ENCODE measurements around the gene KRT79. TPM values are rescaled to one million over a fixed set of nuclear protein-coding genes. Genes with fewer than 3 reads are reported as not detected.

KRT79 gene
- polyA plus RNA-seq, 1 donor from 2014 or later, result not detected

- TF ChIP-seq EP300 (conservative IDR thresholded peaks at IDR 0.05; ENCODE audit: poor library complexity, severe bottlenecking) (no peak), EZH2 (IDR thresholded peaks at IDR 0.05; ENCODE audit: borderline replicate concordance, insufficient read depth, low read length, poor library complexity, severe bottlenecking) (no peak), POLR2AphosphoS5 (IDR thresholded peaks at IDR 0.05) (no peak)
- TF ChIP-seq, protein P1, sequence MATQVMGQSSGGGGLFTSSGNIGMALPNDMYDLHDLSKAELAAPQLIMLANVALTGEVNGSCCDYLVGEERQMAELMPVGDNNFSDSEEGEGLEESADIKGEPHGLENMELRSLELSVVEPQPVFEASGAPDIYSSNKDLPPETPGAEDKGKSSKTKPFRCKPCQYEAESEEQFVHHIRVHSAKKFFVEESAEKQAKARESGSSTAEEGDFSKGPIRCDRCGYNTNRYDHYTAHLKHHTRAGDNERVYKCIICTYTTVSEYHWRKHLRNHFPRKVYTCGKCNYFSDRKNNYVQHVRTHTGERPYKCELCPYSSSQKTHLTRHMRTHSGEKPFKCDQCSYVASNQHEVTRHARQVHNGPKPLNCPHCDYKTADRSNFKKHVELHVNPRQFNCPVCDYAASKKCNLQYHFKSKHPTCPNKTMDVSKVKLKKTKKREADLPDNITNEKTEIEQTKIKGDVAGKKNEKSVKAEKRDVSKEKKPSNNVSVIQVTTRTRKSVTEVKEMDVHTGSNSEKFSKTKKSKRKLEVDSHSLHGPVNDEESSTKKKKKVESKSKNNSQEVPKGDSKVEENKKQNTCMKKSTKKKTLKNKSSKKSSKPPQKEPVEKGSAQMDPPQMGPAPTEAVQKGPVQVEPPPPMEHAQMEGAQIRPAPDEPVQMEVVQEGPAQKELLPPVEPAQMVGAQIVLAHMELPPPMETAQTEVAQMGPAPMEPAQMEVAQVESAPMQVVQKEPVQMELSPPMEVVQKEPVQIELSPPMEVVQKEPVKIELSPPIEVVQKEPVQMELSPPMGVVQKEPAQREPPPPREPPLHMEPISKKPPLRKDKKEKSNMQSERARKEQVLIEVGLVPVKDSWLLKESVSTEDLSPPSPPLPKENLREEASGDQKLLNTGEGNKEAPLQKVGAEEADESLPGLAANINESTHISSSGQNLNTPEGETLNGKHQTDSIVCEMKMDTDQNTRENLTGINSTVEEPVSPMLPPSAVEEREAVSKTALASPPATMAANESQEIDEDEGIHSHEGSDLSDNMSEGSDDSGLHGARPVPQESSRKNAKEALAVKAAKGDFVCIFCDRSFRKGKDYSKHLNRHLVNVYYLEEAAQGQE (IDR thresholded peaks at IDR 0.05; ENCODE audit: borderline replicate concordance), result no peak
- Histone ChIP-seq H3K4me3 (ENCODE audit: low read length) (no peak overlapping the region), H3K79me2 (replicated peaks; ENCODE audit: insufficient read depth, low read length) (no peaks in the 10 kb centered on the region), H3K27me3 (ENCODE audit: insufficient read depth, low read depth, low read length) (no peaks in the 10 kb centered on the region), H3K9me3 (ENCODE audit: low read length) (no peaks in the 10 kb centered on the region), H4K20me1 (ENCODE audit: insufficient read depth) (no peaks in the 10 kb centered on the region), H2AFZ (ENCODE audit: low read depth, low read length) (no peak overlapping the region), H3K4me2 (ENCODE audit: low read length) (no peak overlapping the region), H3K27ac (ENCODE audit: low read length) (no peak overlapping the region), H3F3A (ENCODE audit: insufficient read depth, low read length, poor library complexity, severe bottlenecking) (no peaks in the 10 kb centered on the region), H3K9me2 (ENCODE audit: insufficient read depth, low read length) (no peaks in the 10 kb centered on the region), H3K36me3 (ENCODE audit: insufficient read depth, low read length) (no peaks in the 10 kb centered on the region), H3K9ac (ENCODE audit: low read length) (no peak overlapping the region)
Observed at GRCh38 chr12:52836042-52836466, 1.9 kb upstream of the KRT79 start.

DNA sequence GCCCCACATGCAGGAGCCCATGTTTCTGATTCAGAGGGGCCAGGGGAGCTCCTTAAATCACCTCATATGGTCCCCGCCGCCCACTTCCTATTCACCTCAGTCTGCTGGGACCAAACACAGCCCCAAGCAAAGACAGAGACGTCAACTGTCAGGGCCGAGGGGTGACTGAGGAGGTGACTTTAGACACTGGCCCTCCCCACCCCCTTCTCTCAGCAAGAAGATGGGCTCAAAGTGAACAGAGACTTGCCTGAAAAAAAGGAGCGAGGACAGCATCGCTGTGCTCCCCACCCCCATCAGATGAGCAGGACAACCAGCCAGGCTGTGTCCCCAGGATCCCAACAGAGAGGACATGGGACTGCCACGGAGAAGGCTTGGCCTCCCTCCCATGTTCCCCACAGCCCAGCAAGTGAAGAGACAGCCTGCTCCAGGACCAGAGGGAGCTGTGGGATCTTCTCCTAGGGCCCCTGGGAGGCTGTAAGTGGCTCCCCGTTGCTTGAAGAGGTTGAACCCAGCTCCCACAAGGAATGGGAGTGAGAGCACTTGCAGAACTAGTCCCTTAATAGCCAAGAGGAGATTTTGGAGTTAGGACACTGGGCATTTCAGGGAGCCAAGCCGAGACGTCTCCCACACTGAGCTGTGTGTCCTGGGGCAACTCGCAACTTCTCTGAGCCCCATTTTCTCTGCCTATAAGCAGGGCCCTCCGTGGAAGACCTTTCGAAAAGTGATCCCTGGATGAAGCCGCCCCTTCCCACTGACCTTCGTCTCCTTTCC is 1.3 kb upstream of the KRT79 start:
- no peaks in the 10 kb centered on the region for H3K27me3 ChIP-seq (ENCODE audit: insufficient read depth, low read depth, low read length)
- H3K9me2 ChIP-seq (ENCODE audit: insufficient read depth, low read length), result no peaks in the 10 kb centered on the region
- no peak overlapping the region for H2AFZ ChIP-seq (ENCODE audit: low read depth, low read length)
- H3K4me2 ChIP-seq (ENCODE audit: low read length), result no peak overlapping the region
- H4K20me1 ChIP-seq (ENCODE audit: insufficient read depth), result no peaks in the 10 kb centered on the region
- TF ChIP-seq CTCF (IDR thresholded peaks at IDR 0.05; ENCODE audit: poor library complexity, severe bottlenecking) (no peak), POLR2AphosphoS5 (IDR thresholded peaks at IDR 0.05) (no peak)
- H3K9ac ChIP-seq (ENCODE audit: low read length), result no peak overlapping the region
- H3F3A ChIP-seq (ENCODE audit: insufficient read depth, low read length, poor library complexity, severe bottlenecking), result no peaks in the 10 kb centered on the region
- no peaks in the 10 kb centered on the region for H3K79me2 ChIP-seq (replicated peaks; ENCODE audit: insufficient read depth, low read length)
- H3K27ac ChIP-seq (ENCODE audit: low read length), result no peak overlapping the region
- no peaks in the 10 kb centered on the region for H3K36me3 ChIP-seq (ENCODE audit: insufficient read depth, low read length)
- no peaks in the 10 kb centered on the region for H3K9me3 ChIP-seq (ENCODE audit: low read length)
- no peak overlapping the region for H3K4me3 ChIP-seq (ENCODE audit: low read length)

DNA sequence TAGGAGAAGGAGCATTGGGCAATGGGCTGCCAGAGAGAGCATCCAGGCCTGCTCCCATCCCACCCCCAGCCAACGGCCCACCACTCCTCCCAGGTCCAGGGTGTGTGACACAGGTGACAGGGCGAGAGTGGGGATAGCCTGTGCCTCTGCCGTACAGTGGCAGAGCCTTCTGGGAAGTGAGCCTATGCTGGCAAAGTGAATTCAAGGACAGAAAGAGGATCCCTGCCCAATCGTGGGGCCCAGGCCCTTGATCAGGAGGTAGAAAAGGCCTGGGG is 553 bp upstream of the KRT79 start:
- Histone ChIP-seq H3F3A (ENCODE audit: insufficient read depth, low read length, poor library complexity, severe bottlenecking) (no peaks in the 10 kb centered on the region), H3K4me3 (ENCODE audit: low read length) (no peak overlapping the region)
- TF ChIP-seq RAD21 (conservative IDR thresholded peaks at IDR 0.05), result no peak
- TF ChIP-seq, protein P1 (IDR thresholded peaks at IDR 0.05; ENCODE audit: borderline replicate concordance), result no peak
- TF ChIP-seq CTCF (IDR thresholded peaks at IDR 0.05; ENCODE audit: poor library complexity, severe bottlenecking), result no peak
- no peak for TF ChIP-seq EP300 (conservative IDR thresholded peaks at IDR 0.05; ENCODE audit: poor library complexity, severe bottlenecking)
- TF ChIP-seq SMC3 (conservative IDR thresholded peaks at IDR 0.05; ENCODE audit: poor library complexity), result no peak
- TF ChIP-seq TAF1 (IDR thresholded peaks at IDR 0.05; ENCODE audit: low read depth), result no peak
- no peak for TF ChIP-seq MXI1 (conservative IDR thresholded peaks at IDR 0.05; ENCODE audit: poor library complexity, severe bottlenecking)
- no peak for TF ChIP-seq POLR2AphosphoS5 (IDR thresholded peaks at IDR 0.05)
- TF ChIP-seq EZH2 (IDR thresholded peaks at IDR 0.05; ENCODE audit: borderline replicate concordance, insufficient read depth, low read length, poor library complexity, severe bottlenecking), result no peak

More for the DNA sequence above, 553 bp upstream of the KRT79 start:
- Histone ChIP-seq H3K27ac (ENCODE audit: low read length) (no peak overlapping the region), H2AFZ (ENCODE audit: low read depth, low read length) (no peak overlapping the region), H3K36me3 (ENCODE audit: insufficient read depth, low read length) (no peaks in the 10 kb centered on the region), H3K9me3 (ENCODE audit: low read length) (no peaks in the 10 kb centered on the region), H3K79me2 (replicated peaks; ENCODE audit: insufficient read depth, low read length) (no peaks in the 10 kb centered on the region), H4K20me1 (ENCODE audit: insufficient read depth) (no peaks in the 10 kb centered on the region), H3K27me3 (ENCODE audit: insufficient read depth, low read depth, low read length) (no peaks in the 10 kb centered on the region), H3K9me2 (ENCODE audit: insufficient read depth, low read length) (no peaks in the 10 kb centered on the region), H3K9ac (ENCODE audit: low read length) (no peak overlapping the region), H3K4me2 (ENCODE audit: low read length) (no peak overlapping the region)
